KBM-7 (cell line): ENCODE data around the gene BTNL9.

Experiments
- DNase-seq: peaks from one replicate; pipeline ENCODE4 v3.0.0-alpha.2; 2015
- in situ Hi-C: fragments of 300-500 bp; cut with MboI; formaldehyde crosslinking; loops from 2 replicates; pipeline ENCODE4 v1.14.3; 2020; ENCODE audit warnings: low sequenced_read_pairs, low pct_unique_long_range_greater_than_20kb, mixed read lengths

Gene BTNL9

GRCh38 chr5:181058786-181059296 is 18.8 kb downstream of the BTNL9 start:
- in situ Hi-C loops = no loop called here
- no peak for DNase-seq

GRCh38 chr5:181059297-181060230 is 19.5 kb downstream of the BTNL9 start:
- no peak for DNase-seq
- in situ Hi-C loops = no loop called here

GRCh38 chr5:181060231-181060590 is 20.1 kb downstream of the BTNL9 start:
- no peak for DNase-seq
- in situ Hi-C loops = no loop called here

GRCh38 chr5:181060924-181061323 is 20.9 kb downstream of the BTNL9 start:
- in situ Hi-C loops = no loop called here
- DNase-seq = no peak

- in situ Hi-C loops = no loop called here
Measured at GRCh38 chr5:181061645-181062044, 21.6 kb downstream of the BTNL9 start.

GRCh38 chr5:181062631-181063030 is 22.6 kb downstream of the BTNL9 start:
- in situ Hi-C loops = no loop called here
- no peak for DNase-seq

More at GRCh38 chr5:181061645-181062044, 21.6 kb downstream of the BTNL9 start:
- no peak for DNase-seq

GRCh38 chr5:181063514-181063913 is 23.4 kb downstream of the BTNL9 start:
- in situ Hi-C loops = no loop called here
- no peak for DNase-seq

GRCh38 chr5:181064987-181065386 is 24.9 kb downstream of the BTNL9 start:
- DNase-seq = no peak
- in situ Hi-C loops = no loop called here

- in situ Hi-C loops = no loop called here
- DNase-seq = no peak
Measured at GRCh38 chr5:181069767-181070491, 29.9 kb downstream of the BTNL9 start.

GRCh38 chr5:181070523-181070922 is 30.5 kb downstream of the BTNL9 start:
- no peak for DNase-seq
- in situ Hi-C loops = no loop called here

GRCh38 chr5:181071257-181071656 is 31.2 kb downstream of the BTNL9 start:
- in situ Hi-C loops = no loop called here
- no peak for DNase-seq

- in situ Hi-C loops = no loop called here
- no peak for DNase-seq
Measured at GRCh38 chr5:181076920-181077319, 36.9 kb downstream of the BTNL9 start.

- in situ Hi-C loops = no loop called here
Measured at GRCh38 chr5:181081989-181082388, 41.9 kb downstream of the BTNL9 start.

GRCh38 chr5:181084621-181085195 is 44.6 kb downstream of the BTNL9 start:
- in situ Hi-C loops = no loop called here
- DNase-seq = no peak

More at GRCh38 chr5:181081989-181082388, 41.9 kb downstream of the BTNL9 start:
- no peak for DNase-seq

- in situ Hi-C loops = no loop called here
- no peak for DNase-seq
Measured at GRCh38 chr5:181086026-181086883, 46.2 kb downstream of the BTNL9 start.

GRCh38 chr5:181086884-181087205 is 46.8 kb downstream of the BTNL9 start:
- in situ Hi-C loops = no loop called here
- no peak for DNase-seq

- in situ Hi-C loops = no loop called here
- no peak for DNase-seq
Measured at GRCh38 chr5:181087309-181087708, 47.2 kb downstream of the BTNL9 start.

GRCh38 chr5:181088289-181088688 is 48.2 kb downstream of the BTNL9 start:
- no peak for DNase-seq
- in situ Hi-C loops = no loop called here

GRCh38 chr5:181092428-181092827 is 52.4 kb downstream of the BTNL9 start:
- in situ Hi-C loops = no loop called here
- DNase-seq = no peak
